Measurements from ENCODE around the gene OR2J2. TPM values are rescaled to one million over a fixed set of nuclear protein-coding genes. Genes with fewer than 3 reads are reported as not detected.
"Not testable (repeated sequence)": the region's sequence is repeated elsewhere in the genome, so short reads cannot be mapped to it uniquely, and the experiment has no call there.

The OR2J2 gene
- total and polyA plus RNA-seq, 7 donors: not detected

- intact Hi-C loops (cut with DNase I): no loop called here
- H3K36me3 ChIP-seq: no peaks in the 10 kb centered on the region
- H3K4me3 ChIP-seq: no peak overlapping the region
- no peak for DNase-seq
- H3K27me3 ChIP-seq: no peaks in the 10 kb centered on the region
- TF ChIP-seq CTCF (IDR thresholded peaks at IDR 0.05): no peak
- no peak for TF ChIP-seq POLR2A (IDR thresholded peaks at IDR 0.05)
- no peak for TF ChIP-seq EP300 (IDR thresholded peaks at IDR 0.05)
- no peak for TF ChIP-seq POLR2AphosphoS5 (IDR thresholded peaks at IDR 0.05)
- 78 to 93% methylated on average over 1 of the region's 1 CpG for WGBS, 2 donors
- H3K27ac ChIP-seq: no peak overlapping the region
- no peaks in the 10 kb centered on the region for H3K4me1 ChIP-seq
- H3K9me3 ChIP-seq: no peaks in the 10 kb centered on the region
These were observed 29.1 kb upstream of the OR2J2 start for GRCh38 chr6:29141606-29142005.

GRCh38 chr6:29142309-29142708 is 28.4 kb upstream of the OR2J2 start:
- intact Hi-C loops (cut with DNase I): no loop called here
- no peaks in the 10 kb centered on the region for H3K36me3 ChIP-seq
- no peaks in the 10 kb centered on the region for H3K27me3 ChIP-seq
- DNase-seq: no peak
- TF ChIP-seq POLR2AphosphoS5 (IDR thresholded peaks at IDR 0.05) (no peak), EP300 (IDR thresholded peaks at IDR 0.05) (no peak), POLR2A (IDR thresholded peaks at IDR 0.05) (no peak), CTCF (IDR thresholded peaks at IDR 0.05) (no peak)
- no peak overlapping the region for H3K27ac ChIP-seq
- no peaks in the 10 kb centered on the region for H3K9me3 ChIP-seq
- no peaks in the 10 kb centered on the region for H3K4me1 ChIP-seq
- H3K4me3 ChIP-seq: no peak overlapping the region

- DNase-seq: no peak
- intact Hi-C loops (cut with DNase I): no loop called here
These were observed 24.5 kb upstream of the OR2J2 start for GRCh38 chr6:29146179-29146578.

GRCh38 chr6:29147074-29147473 is 23.6 kb upstream of the OR2J2 start:
- WGBS, 2 donors: 97% methylated on average over 3 of the region's 3 CpGs
- Histone ChIP-seq H3K4me3 (no peak overlapping the region), H3K9me3 (no peaks in the 10 kb centered on the region), H3K4me1 (no peaks in the 10 kb centered on the region), H3K27me3 (no peaks in the 10 kb centered on the region), H3K27ac (no peak overlapping the region), H3K36me3 (no peaks in the 10 kb centered on the region)
- no peak for DNase-seq
- TF ChIP-seq EP300 (IDR thresholded peaks at IDR 0.05) (no peak), POLR2AphosphoS5 (IDR thresholded peaks at IDR 0.05) (no peak), CTCF (IDR thresholded peaks at IDR 0.05) (no peak), POLR2A (IDR thresholded peaks at IDR 0.05) (no peak)
- intact Hi-C loops (cut with DNase I): no loop called here

More at GRCh38 chr6:29146179-29146578, 24.5 kb upstream of the OR2J2 start:
- Histone ChIP-seq H3K4me3 (no peak overlapping the region), H3K27ac (no peak overlapping the region), H3K36me3 (no peaks in the 10 kb centered on the region), H3K4me1 (no peaks in the 10 kb centered on the region), H3K9me3 (no peaks in the 10 kb centered on the region), H3K27me3 (no peaks in the 10 kb centered on the region)
- WGBS, 2 donors: 42 to 74% methylated on average over 2 of the region's 2 CpGs
- TF ChIP-seq POLR2A (IDR thresholded peaks at IDR 0.05) (no peak), CTCF (IDR thresholded peaks at IDR 0.05) (no peak), POLR2AphosphoS5 (IDR thresholded peaks at IDR 0.05) (no peak), EP300 (IDR thresholded peaks at IDR 0.05) (no peak)

GRCh38 chr6:29149444-29149843 is 21.3 kb upstream of the OR2J2 start:
- H3K4me1 ChIP-seq; DNase-seq; H3K36me3 ChIP-seq; H3K27ac ChIP-seq; intact Hi-C loops (cut with DNase I); H3K27me3 ChIP-seq; H3K9me3 ChIP-seq; H3K4me3 ChIP-seq: not testable (repeated sequence)
- WGBS, 2 donors: 76 to 81% methylated on average over 3 of the region's 3 CpGs
